Astrocyte (in vitro differentiated cells and primary cell): ENCODE results near the gene PLB1. TPM values are rescaled to one million over a fixed set of nuclear protein-coding genes. Genes with fewer than 3 reads are reported as not detected.

ENCODE experiments used
- DNase-seq: peaks from one replicate; pipeline ENCODE4 v3.0.0-alpha.2; 2010; ENCODE audit warnings: low read depth
- FAIRE-seq: peaks from 2 replicates; lab custom pipeline; 2011; peaks lifted over from hg19 to GRCh38; lab: Jason Lieb, UNC
- H2AFZ ChIP-seq: 2 replicates; pipeline ENCODE4 v1.6.0; 2012; ENCODE audit warnings: low read depth, low read length, inconsistent platforms
- H3K27ac ChIP-seq: 2 replicates; pipeline ENCODE4 v1.5.1; 2011; ENCODE audit warnings: low read depth, low read length, inconsistent platforms
- H3K27me3 ChIP-seq: 2 replicates; pipeline ENCODE4 v1.6.0; 2011; ENCODE audit warnings: low read length, inconsistent platforms; ENCODE audit not compliant: insufficient read depth
- H3K36me3 ChIP-seq: 2 replicates; pipeline ENCODE4 v1.5.1; 2011; ENCODE audit warnings: low read length, inconsistent platforms; ENCODE audit not compliant: insufficient read depth
- H3K4me1 ChIP-seq: 2 replicates; pipeline ENCODE4 v1.5.1; 2011; ENCODE audit warnings: low read length, inconsistent platforms; ENCODE audit not compliant: insufficient read depth
- H3K4me2 ChIP-seq: 2 replicates; pipeline ENCODE4 v1.6.0; 2012; ENCODE audit warnings: low read length, inconsistent platforms
- H3K4me3 ChIP-seq: 2 replicates; pipeline ENCODE4 v1.5.1; 2011; ENCODE audit warnings: low read depth, mild to moderate bottlenecking, low read length, inconsistent platforms; ENCODE audit not compliant: insufficient read depth
- H3K79me2 ChIP-seq: 2 replicates; pipeline ENCODE4 v1.6.0; 2012; ENCODE audit warnings: mild to moderate bottlenecking, low read length, inconsistent platforms; ENCODE audit not compliant: insufficient read depth
- H3K9ac ChIP-seq: 2 replicates; pipeline ENCODE4 v1.6.0; 2012; ENCODE audit warnings: mild to moderate bottlenecking, low read length, inconsistent platforms
- H3K9me3 ChIP-seq: 2 replicates; pipeline ENCODE4 v1.5.1; 2012; ENCODE audit warnings: low read depth, mild to moderate bottlenecking, low read length, inconsistent platforms; ENCODE audit not compliant: insufficient read depth
- H4K20me1 ChIP-seq: 2 replicates; pipeline ENCODE4 v1.6.0; 2012; ENCODE audit warnings: low read length, inconsistent platforms; ENCODE audit not compliant: insufficient read depth
- H3K27ac Mint-ChIP-seq: one replicate; pipeline ENCODE4 v1.8.0; 2021; ENCODE audit warnings: mild to moderate bottlenecking, mixed read lengths; ENCODE audit not compliant: unreplicated experiment
- H3K27me3 Mint-ChIP-seq: one replicate; pipeline ENCODE4 v1.8.0; 2021; ENCODE audit warnings: low read depth, mixed read lengths; ENCODE audit not compliant: unreplicated experiment
- H3K36me3 Mint-ChIP-seq: one replicate; pipeline ENCODE4 v1.8.0; 2021; ENCODE audit warnings: low read depth, mixed read lengths; ENCODE audit not compliant: unreplicated experiment
- H3K4me1 Mint-ChIP-seq: one replicate; pipeline ENCODE4 v1.8.0; 2021; ENCODE audit warnings: low read depth, mixed read lengths; ENCODE audit not compliant: unreplicated experiment
- H3K4me3 Mint-ChIP-seq: one replicate; pipeline ENCODE4 v1.8.0; 2021; ENCODE audit warnings: mild to moderate bottlenecking, moderate library complexity, mixed read lengths; ENCODE audit not compliant: unreplicated experiment
- H3K9me3 Mint-ChIP-seq: one replicate; pipeline ENCODE4 v1.8.0; 2021; ENCODE audit warnings: mild to moderate bottlenecking, mixed read lengths; ENCODE audit not compliant: unreplicated experiment
- CTCF ChIP-seq: IDR thresholded peaks from 2 replicates; pipeline ENCODE4 v1.5.1; 2011; ENCODE audit warnings: low read depth, mild to moderate bottlenecking, inconsistent platforms, low read length, moderate library complexity; ENCODE audit not compliant: insufficient read depth
- EZH2 ChIP-seq: IDR thresholded peaks from 2 replicates; pipeline ENCODE4 v1.6.1; 2012; ENCODE audit warnings: mild to moderate bottlenecking, low read length, inconsistent platforms; ENCODE audit not compliant: insufficient read depth
- total RNA-seq: library from RNA; stranded (reverse); gene quantifications from 2 replicates; pipeline ENCODE4 v1.2.1, GENCODE V29; 2021

Gene PLB1
- total RNA-seq, 1 donor from 2014 or later, result 0.98 TPM

GRCh38 chr2:28544036-28544346 lies 48.1 kb downstream of the PLB1 start:
- H3K4me1 ChIP-seq, result peaks cover 14% of the 10 kb centered on the region
- TF ChIP-seq CTCF (no peak), EZH2 (no peak)
- H3K27ac ChIP-seq, result no peak overlapping the region
- H3K36me3 ChIP-seq, result no peaks in the 10 kb centered on the region
- Mint-ChIP-seq H3K4me1 (peaks cover 9% of the 10 kb centered on the region), H3K27me3 (peaks cover 20% of the 10 kb centered on the region), H3K9me3 (peaks cover 2% of the 10 kb centered on the region), H3K4me3 (no peak overlapping the region), H3K27ac (no peak overlapping the region), H3K36me3 (peaks cover 1% of the 10 kb centered on the region)
- H4K20me1 ChIP-seq, result no peaks in the 10 kb centered on the region
- no peak overlapping the region for H2AFZ ChIP-seq
- no peak overlapping the region for H3K9ac ChIP-seq
- no peaks in the 10 kb centered on the region for H3K9me3 ChIP-seq
- FAIRE-seq (no peak), DNase-seq (no peak)
- H3K79me2 ChIP-seq, result no peaks in the 10 kb centered on the region
- H3K4me2 ChIP-seq, result no peak overlapping the region
- H3K4me3 ChIP-seq, result no peak overlapping the region
- H3K27me3 ChIP-seq, result no peaks in the 10 kb centered on the region

- DNase-seq, result no peak
- no peak for FAIRE-seq
- Mint-ChIP-seq H3K36me3 (peaks cover 1% of the 10 kb centered on the region), H3K4me1 (peaks cover 9% of the 10 kb centered on the region), H3K27ac (no peak overlapping the region), H3K27me3 (peaks cover 19% of the 10 kb centered on the region), H3K4me3 (no peak overlapping the region), H3K9me3 (peaks cover 1% of the 10 kb centered on the region)
- Histone ChIP-seq H3K9ac (no peak overlapping the region), H3K4me2 (no peak overlapping the region), H4K20me1 (no peaks in the 10 kb centered on the region), H3K9me3 (no peaks in the 10 kb centered on the region), H3K4me1 (peaks cover 14% of the 10 kb centered on the region), H3K36me3 (no peaks in the 10 kb centered on the region), H2AFZ (no peak overlapping the region), H3K79me2 (no peaks in the 10 kb centered on the region), H3K27ac (no peak overlapping the region), H3K27me3 (no peaks in the 10 kb centered on the region), H3K4me3 (no peak overlapping the region)
- TF ChIP-seq CTCF (no peak), EZH2 (no peak)
These were observed 48.6 kb downstream of the PLB1 start for GRCh38 chr2:28544405-28544921.

- Histone ChIP-seq H3K9ac (no peak overlapping the region), H3K4me2 (no peak overlapping the region), H2AFZ (no peak overlapping the region), H3K79me2 (no peaks in the 10 kb centered on the region), H3K36me3 (no peaks in the 10 kb centered on the region), H3K4me3 (no peak overlapping the region), H3K27me3 (no peaks in the 10 kb centered on the region), H4K20me1 (no peaks in the 10 kb centered on the region), H3K4me1 (peaks cover 14% of the 10 kb centered on the region), H3K27ac (no peak overlapping the region), H3K9me3 (no peaks in the 10 kb centered on the region)
- TF ChIP-seq CTCF (no peak), EZH2 (no peak)
- Mint-ChIP-seq H3K4me1 (peaks cover 9% of the 10 kb centered on the region), H3K27ac (no peak overlapping the region), H3K36me3 (peaks cover 1% of the 10 kb centered on the region), H3K4me3 (no peak overlapping the region), H3K27me3 (peaks cover 16% of the 10 kb centered on the region), H3K9me3 (no peaks in the 10 kb centered on the region)
- no peak for FAIRE-seq
- DNase-seq, result no peak
These were observed 49.2 kb downstream of the PLB1 start for GRCh38 chr2:28544922-28545589.
